ENCODE measurements around the gene FREM1. TPM values are rescaled to one million over a fixed set of nuclear protein-coding genes. Genes with fewer than 3 reads are reported as not detected.

The FREM1 gene
- total and polyA plus RNA-seq, 2 experiments from 2014 or later: 0.78 to 3.1 TPM

- Histone ChIP-seq H2AFZ (no peak overlapping the region), H3K79me2 (replicated peaks; ENCODE audit: insufficient read depth) (no peaks in the 10 kb centered on the region), H3K36me3 (ENCODE audit: insufficient read depth) (no peaks in the 10 kb centered on the region), H4K20me1 (replicated peaks; ENCODE audit: insufficient read depth) (no peaks in the 10 kb centered on the region), H3K4me3 (no peak overlapping the region), H3K9me2 (ENCODE audit: insufficient read depth) (no peaks in the 10 kb centered on the region), H3K27ac (ENCODE audit: low read depth) (no peak overlapping the region), H3K4me2 (peak overlapping the region; percentile 71; the same call in 1 of the 2 replicates), H3F3A (replicated peaks; ENCODE audit: low read depth) (peaks cover 4% of the 10 kb centered on the region; the same call in 1 of the 2 replicates), H3K4me1 (ENCODE audit: insufficient read depth) (peaks cover 57% of the 10 kb centered on the region), H3K27me3 (ENCODE audit: insufficient read depth) (no peaks in the 10 kb centered on the region)
- H3K4me3 Mint-ChIP-seq: no peak overlapping the region; the same call in 2 of the 3 replicates
- TF ChIP-seq ZNF462 (CRISPR knock-in tag; IDR thresholded peaks at IDR 0.05) (no peak), JUNB (IDR thresholded peaks at IDR 0.05; ENCODE audit: unreplicated experiment) (no peak), EZH2 (IDR thresholded peaks at IDR 0.05; ENCODE audit: low read depth, unreplicated experiment) (no peak), ZNF114 (CRISPR knock-in tag; IDR thresholded peaks at IDR 0.05) (no peak), POLR2AphosphoS5 (IDR thresholded peaks at IDR 0.05; ENCODE audit: low read depth) (no peak), STAT1 (IDR thresholded peaks at IDR 0.05; ENCODE audit: unreplicated experiment) (no peak), NANOG (IDR thresholded peaks at IDR 0.05; ENCODE audit: borderline replicate concordance) (no peak), ETS1 (IDR thresholded peaks at IDR 0.05) (no peak), ZNF331 (CRISPR knock-in tag; IDR thresholded peaks at IDR 0.05; ENCODE audit: low read depth) (no peak), EZH2phosphoT487 (IDR thresholded peaks at IDR 0.05; ENCODE audit: unreplicated experiment) (no peak), REST (IDR thresholded peaks at IDR 0.05; ENCODE audit: unreplicated experiment) (no peak), CTCF (conservative IDR thresholded peaks at IDR 0.05; ENCODE audit: low read depth in 2 of 2) (no peak), CREB1 (CRISPR knock-in tag; IDR thresholded peaks at IDR 0.05; ENCODE audit: low read depth) (no peak)
- H3K4me1 Mint-ChIP-seq: peaks cover 30% of the 10 kb centered on the region
- H3K27ac Mint-ChIP-seq: peak overlapping the region; percentile 87
- H3K36me3 Mint-ChIP-seq (ENCODE audit: low read depth): no peaks in the 10 kb centered on the region; the same call in 2 of the 3 replicates
- no peaks in the 10 kb centered on the region for H3K27me3 Mint-ChIP-seq (ENCODE audit: insufficient read depth, low read depth, poor library complexity)
- H3K9me3 Mint-ChIP-seq: no peaks in the 10 kb centered on the region
- DNase-seq (ENCODE audit: low spot score) (peak; percentile 71), ATAC-seq (peak; percentile 62)
These were observed 2.9 kb downstream of the FREM1 start for GRCh38 chr9:14907360-14907685.
